Measurements from ENCODE around the gene PPP1R12B.

PPP1R12B gene

GRCh38 chr1:202348509-202349205, at the start of gene PPP1R12B:
PPP1R12B (plus strand) TSS chr1:202348699; CDS start chr1:202348852, 153 bp downstream.
- DNase-seq: peak; percentile 98 to 99 (median 99)

GRCh38 chr1:202302166-202302565, 46.3 kb upstream of the PPP1R12B start:
- no peak for DNase-seq

GRCh38 chr1:202304375-202304774, 44.1 kb upstream of the PPP1R12B start:
- DNase-seq: no peak

GRCh38 chr1:202305168-202305567, 43.3 kb upstream of the PPP1R12B start:
- no peak for DNase-seq

- DNase-seq: no peak
These were observed 41.8 kb upstream of the PPP1R12B start for GRCh38 chr1:202306535-202307345.

- no peak for DNase-seq
These were observed 38.3 kb upstream of the PPP1R12B start for GRCh38 chr1:202310071-202310725.

- DNase-seq: no peak
These were observed 37.8 kb upstream of the PPP1R12B start for GRCh38 chr1:202310746-202311145.

GRCh38 chr1:202311875-202312635, 36.4 kb upstream of the PPP1R12B start:
- DNase-seq: peak in 2 of 3 donors; percentile 14 to 22

- peak; percentile 70 to 85 (median 80) for DNase-seq
These were observed 32.8 kb upstream of the PPP1R12B start for GRCh38 chr1:202315576-202316168.

- no peak for DNase-seq
These were observed 32.3 kb upstream of the PPP1R12B start for GRCh38 chr1:202316186-202316585.

- DNase-seq: no peak
These were observed 30.3 kb upstream of the PPP1R12B start for GRCh38 chr1:202317941-202318925.

GRCh38 chr1:202319381-202320080, 29.0 kb upstream of the PPP1R12B start:
- DNase-seq: peak; percentile 28 to 39 (median 35)

- DNase-seq: no peak
These were observed 28.5 kb upstream of the PPP1R12B start for GRCh38 chr1:202320081-202320405.

GRCh38 chr1:202323731-202324130, 24.8 kb upstream of the PPP1R12B start:
- no peak for DNase-seq

- DNase-seq: no peak
These were observed 23.9 kb upstream of the PPP1R12B start for GRCh38 chr1:202324646-202325045.

GRCh38 chr1:202329891-202330290, 18.6 kb upstream of the PPP1R12B start:
- no peak for DNase-seq

GRCh38 chr1:202333861-202334260, 14.6 kb upstream of the PPP1R12B start:
- DNase-seq: no peak

- DNase-seq: peak; percentile 64 to 73 (median 71)
These were observed 4.7 kb upstream of the PPP1R12B start for GRCh38 chr1:202343652-202344349.

GRCh38 chr1:202348005-202348508, 442 bp upstream of the PPP1R12B start:
- DNase-seq: no peak

All from suppressor macrophage treated with lipopolysaccharide for 1 hour (primary cell).